HEK293T (cell line): ENCODE measurements around the gene PIK3AP1.

Source experiments
- BHLHE40 ChIP-seq: fragments of 450-650 bp; IDR thresholded peaks from 2 replicates; pipeline ENCODE4 v1.6.1; 2016; ENCODE audit warnings: mild to moderate bottlenecking, moderate library complexity, borderline replicate concordance
- ELF4 ChIP-seq: fragments of 450-650 bp; IDR thresholded peaks from 2 replicates; pipeline ENCODE4 v1.6.1; 2017; ENCODE audit warnings: antibody characterized with exemption
- FOXA1 ChIP-seq: fragments of 450-650 bp; IDR thresholded peaks from 2 replicates; pipeline ENCODE4 v1.6.1; 2016; ENCODE audit warnings: mild to moderate bottlenecking
- FOXK2 ChIP-seq: fragments of 450-650 bp; IDR thresholded peaks from 2 replicates; pipeline ENCODE4 v1.6.1; 2016; ENCODE audit warnings: mild to moderate bottlenecking
- L3MBTL2 ChIP-seq: fragments of 450-650 bp; conservative IDR thresholded peaks from 2 replicates; pipeline ENCODE4 v1.6.1; 2016; ENCODE audit warnings: mild to moderate bottlenecking
- LEF1 ChIP-seq: fragments of 450-650 bp; IDR thresholded peaks from 2 replicates; pipeline ENCODE4 v1.6.1; 2017; ENCODE audit warnings: mild to moderate bottlenecking, borderline replicate concordance
- NFRKB ChIP-seq: fragments of 450-650 bp; IDR thresholded peaks from 2 replicates; pipeline ENCODE4 v1.6.1; 2016; ENCODE audit warnings: mild to moderate bottlenecking, moderate library complexity
- SP1 ChIP-seq: fragments of 450-650 bp; IDR thresholded peaks from 2 replicates; pipeline ENCODE4 v1.6.1; 2017
- TARDBP ChIP-seq: fragments of 450-650 bp; IDR thresholded peaks from 2 replicates; pipeline ENCODE4 v1.6.1; 2016
- ZNF384 ChIP-seq: fragments of 450-650 bp; IDR thresholded peaks from 2 replicates; pipeline ENCODE4 v1.6.1; 2016

GRCh38 chr10:96579133-96579532, 141.2 kb downstream of the PIK3AP1 start:
- TF ChIP-seq LEF1 (no peak), BHLHE40 (no peak), FOXA1 (no peak), FOXK2 (no peak), SP1 (no peak), L3MBTL2 (no peak), NFRKB (no peak), TARDBP (no peak), ELF4 (no peak), ZNF384 (no peak)
